Measurements from ENCODE around the gene CAMTA1. TPM values are rescaled to one million over a fixed set of nuclear protein-coding genes. Genes with fewer than 3 reads are reported as not detected.

CAMTA1 gene
- total RNA-seq, 2 experiments from 2014 or later, result 43.3 to 46.0 TPM

DNA sequence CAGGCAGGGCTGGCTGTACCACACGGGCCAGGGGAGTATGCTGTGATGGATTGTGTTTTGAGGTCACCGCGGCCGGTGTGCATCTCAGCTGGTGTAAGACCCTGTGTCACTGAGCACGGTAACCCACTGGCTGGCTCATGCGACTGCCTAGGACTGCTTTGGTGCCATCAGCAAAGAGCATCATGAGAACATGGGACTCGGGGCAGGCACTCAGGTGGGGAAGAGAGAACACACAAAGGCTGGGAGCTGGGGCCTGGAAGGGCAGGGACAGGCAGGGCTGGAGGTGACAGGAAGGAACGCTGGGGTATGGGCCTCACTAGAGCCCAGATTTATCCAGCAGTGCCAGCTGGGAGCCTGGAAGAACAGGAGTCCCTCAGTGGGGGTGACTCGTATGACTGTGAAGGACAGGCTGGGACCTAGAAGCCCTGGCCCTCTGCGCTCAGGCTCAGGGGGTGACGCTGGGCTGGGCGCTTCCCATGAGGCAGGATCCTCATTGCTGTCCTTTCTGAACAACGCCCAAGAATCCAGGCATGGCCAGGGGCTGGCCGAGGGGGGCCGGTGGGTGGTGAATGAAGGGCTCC, 775.4 kb downstream of the CAMTA1 start:
- CTCF ChIA-PET, result no interaction called here
- H3K4me1 Mint-ChIP-seq (ENCODE audit: low read depth), result peaks cover 2% of the 10 kb centered on the region
- no peak overlapping the region for H3K4me3 Mint-ChIP-seq
- H3K27ac Mint-ChIP-seq, result no peak overlapping the region
- H3K27me3 Mint-ChIP-seq (ENCODE audit: low read depth), result peaks cover 2% of the 10 kb centered on the region
- ATAC-seq, result no peak
- POLR2A ChIA-PET, result no interaction called here
- H3K36me3 Mint-ChIP-seq (ENCODE audit: low read depth), result no peaks in the 10 kb centered on the region
- no peak for DNase-seq
- no peaks in the 10 kb centered on the region for H3K9me3 Mint-ChIP-seq (ENCODE audit: insufficient read depth)

DNA sequence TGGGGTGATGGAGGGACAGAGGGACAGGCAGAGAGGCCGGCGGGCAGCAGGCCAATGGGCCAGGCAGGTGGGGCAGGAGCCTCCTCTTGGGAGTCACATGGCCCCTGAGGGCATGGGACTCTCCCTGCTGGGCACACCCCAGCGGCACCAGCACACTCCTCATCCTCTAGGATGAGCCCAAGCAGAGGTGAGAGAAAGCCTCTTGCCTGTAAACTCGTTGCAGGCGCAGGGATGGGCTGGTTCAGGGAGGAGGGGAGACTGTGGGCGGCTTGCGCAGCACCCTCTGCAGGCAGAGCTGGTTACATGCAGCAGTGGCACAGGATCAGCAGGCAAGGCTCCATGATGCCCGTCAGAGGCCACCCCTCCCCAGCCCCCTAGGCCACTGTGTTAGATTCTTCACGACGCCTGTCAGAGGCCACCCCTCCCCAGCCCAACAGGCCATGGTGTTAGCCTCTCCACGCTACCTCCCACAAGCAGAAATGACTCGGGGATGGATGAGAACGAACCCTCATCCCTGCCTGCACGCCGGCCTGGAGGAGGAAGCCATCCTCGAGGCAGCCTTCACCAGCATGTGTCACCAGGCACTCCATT, 776.2 kb downstream of the CAMTA1 start:
- ATAC-seq (no peak), DNase-seq (no peak)
- H3K9me3 Mint-ChIP-seq (ENCODE audit: insufficient read depth), result no peaks in the 10 kb centered on the region
- no peak overlapping the region for H3K27ac Mint-ChIP-seq
- H3K4me3 Mint-ChIP-seq, result no peak overlapping the region
- POLR2A ChIA-PET, result no interaction called here
- CTCF ChIA-PET, result no interaction called here
- no peaks in the 10 kb centered on the region for H3K36me3 Mint-ChIP-seq (ENCODE audit: low read depth)
- no peaks in the 10 kb centered on the region for H3K4me1 Mint-ChIP-seq (ENCODE audit: low read depth)
- H3K27me3 Mint-ChIP-seq (ENCODE audit: low read depth), result no peaks in the 10 kb centered on the region

DNA sequence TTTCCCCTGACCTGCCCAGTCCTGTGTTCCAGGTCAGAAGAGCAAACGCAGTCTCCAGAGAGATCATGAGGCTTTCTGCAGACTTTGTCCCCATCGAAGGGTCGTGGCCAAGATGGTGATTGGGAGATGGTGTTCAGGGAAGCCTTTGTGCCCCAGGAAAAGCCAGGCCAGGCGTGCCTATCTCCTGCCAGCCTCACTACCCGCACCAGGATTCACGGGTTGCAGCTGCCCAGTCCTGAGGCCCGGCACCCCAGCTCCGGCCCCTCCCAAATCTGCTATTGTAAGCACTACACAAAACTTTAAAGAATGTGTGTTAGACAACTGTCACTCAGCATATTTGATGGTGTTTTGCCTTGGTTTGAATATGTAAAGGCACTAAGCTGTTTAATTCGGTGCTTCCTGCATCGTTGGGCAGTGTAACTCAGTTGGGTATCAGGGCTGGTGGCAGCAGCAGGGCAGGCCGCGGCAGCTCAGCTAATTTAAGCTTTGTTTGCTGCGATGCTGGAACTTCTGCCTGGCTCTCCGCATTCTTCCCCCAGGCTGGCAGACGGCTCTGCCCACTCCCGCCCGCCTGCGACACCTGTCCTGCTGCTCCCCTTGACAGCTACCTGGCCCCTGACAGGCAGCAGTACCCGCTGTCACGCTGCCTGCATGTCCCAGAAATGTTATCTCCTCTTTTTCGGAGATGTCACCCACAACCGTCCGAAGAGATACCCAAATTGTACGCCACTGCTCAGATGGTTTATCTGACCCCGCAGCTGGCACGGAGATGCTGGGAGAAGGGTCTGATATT, 776.9 kb downstream of the CAMTA1 start:
- Mint-ChIP-seq H3K4me3 (no peak overlapping the region), H3K36me3 (ENCODE audit: low read depth) (no peaks in the 10 kb centered on the region), H3K27me3 (ENCODE audit: low read depth) (no peaks in the 10 kb centered on the region), H3K27ac (no peak overlapping the region), H3K9me3 (ENCODE audit: insufficient read depth) (no peaks in the 10 kb centered on the region), H3K4me1 (ENCODE audit: low read depth) (no peaks in the 10 kb centered on the region)
- ChIA-PET POLR2A (no interaction called here), CTCF (no interaction called here)
- no peak for DNase-seq
- ATAC-seq, result no peak

DNA sequence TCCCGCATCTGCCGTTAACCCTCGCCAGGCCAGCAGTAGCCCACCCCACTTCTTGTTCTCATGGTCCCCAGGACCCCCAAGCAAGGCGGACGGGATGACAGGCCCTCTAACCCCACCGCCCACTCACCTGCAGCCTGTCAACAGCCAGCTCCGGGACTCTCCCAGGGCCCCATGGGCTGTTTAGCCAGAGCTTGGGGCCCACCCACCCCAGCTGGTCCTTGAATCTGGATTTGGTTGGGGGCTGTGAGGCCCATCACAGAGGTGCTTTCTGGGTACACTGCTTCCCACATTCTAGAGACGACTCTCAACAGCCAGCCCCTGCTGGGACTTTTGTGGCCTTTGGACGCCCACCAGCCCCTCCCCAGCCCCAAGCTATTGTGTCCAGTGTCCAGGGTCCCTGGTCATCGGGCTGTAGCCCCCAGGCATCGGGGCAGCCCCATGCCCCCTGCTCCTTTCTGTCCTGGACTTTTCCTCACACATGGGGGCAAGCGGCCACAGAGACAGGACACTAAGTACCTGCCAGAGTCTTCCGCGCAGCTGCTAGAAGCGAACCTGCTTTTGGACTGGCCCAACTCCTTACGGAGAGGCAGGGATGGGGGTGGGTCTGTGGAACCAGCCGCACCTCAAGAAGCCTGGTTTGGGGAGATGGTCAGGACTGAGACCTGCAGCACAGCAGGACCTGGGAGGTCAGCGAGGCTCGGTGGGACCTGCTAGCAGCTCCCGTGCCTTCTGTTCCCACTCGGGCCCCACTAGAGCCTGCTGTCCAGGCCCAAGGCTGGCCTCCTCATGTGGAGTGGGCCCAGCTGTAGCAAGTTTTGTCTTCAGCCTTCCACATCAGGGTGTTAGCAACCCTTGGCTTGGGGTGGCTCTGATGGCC, 777.7 kb downstream of the CAMTA1 start:
- ChIA-PET CTCF (no interaction called here), POLR2A (no interaction called here)
- ATAC-seq (no peak), DNase-seq (no peak)
- Mint-ChIP-seq H3K36me3 (ENCODE audit: low read depth) (no peaks in the 10 kb centered on the region), H3K27me3 (ENCODE audit: low read depth) (no peaks in the 10 kb centered on the region), H3K27ac (no peak overlapping the region), H3K9me3 (ENCODE audit: insufficient read depth) (no peaks in the 10 kb centered on the region), H3K4me1 (ENCODE audit: low read depth) (no peaks in the 10 kb centered on the region), H3K4me3 (no peak overlapping the region)

DNA sequence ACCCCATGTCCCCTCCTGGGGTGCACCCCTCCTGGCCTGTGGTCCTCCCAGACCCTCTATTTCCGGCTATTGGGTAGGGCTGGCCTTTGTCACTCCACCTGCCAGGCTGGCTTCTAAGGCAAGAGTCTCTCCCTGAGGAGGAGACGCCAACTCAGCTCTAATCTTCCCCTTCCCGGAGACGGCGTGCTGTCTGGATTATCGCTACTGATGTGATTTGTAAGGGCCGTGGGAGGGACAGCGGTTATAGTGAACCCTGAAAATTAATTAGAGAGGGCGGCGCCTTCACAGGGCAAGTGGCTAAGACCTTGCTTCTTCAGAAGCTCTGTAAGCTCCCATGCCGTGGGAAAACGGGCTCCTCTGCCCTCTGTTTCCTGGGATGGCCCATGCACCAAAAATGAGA, 778.9 kb downstream of the CAMTA1 start:
- no peaks in the 10 kb centered on the region for H3K36me3 Mint-ChIP-seq (ENCODE audit: low read depth)
- no peaks in the 10 kb centered on the region for H3K27me3 Mint-ChIP-seq (ENCODE audit: low read depth)
- ATAC-seq, result no peak
- no peaks in the 10 kb centered on the region for H3K9me3 Mint-ChIP-seq (ENCODE audit: insufficient read depth)
- DNase-seq, result no peak
- H3K4me3 Mint-ChIP-seq, result no peak overlapping the region
- POLR2A ChIA-PET, result no interaction called here
- H3K4me1 Mint-ChIP-seq (ENCODE audit: low read depth), result no peaks in the 10 kb centered on the region
- CTCF ChIA-PET, result no interaction called here
- no peak overlapping the region for H3K27ac Mint-ChIP-seq

DNA sequence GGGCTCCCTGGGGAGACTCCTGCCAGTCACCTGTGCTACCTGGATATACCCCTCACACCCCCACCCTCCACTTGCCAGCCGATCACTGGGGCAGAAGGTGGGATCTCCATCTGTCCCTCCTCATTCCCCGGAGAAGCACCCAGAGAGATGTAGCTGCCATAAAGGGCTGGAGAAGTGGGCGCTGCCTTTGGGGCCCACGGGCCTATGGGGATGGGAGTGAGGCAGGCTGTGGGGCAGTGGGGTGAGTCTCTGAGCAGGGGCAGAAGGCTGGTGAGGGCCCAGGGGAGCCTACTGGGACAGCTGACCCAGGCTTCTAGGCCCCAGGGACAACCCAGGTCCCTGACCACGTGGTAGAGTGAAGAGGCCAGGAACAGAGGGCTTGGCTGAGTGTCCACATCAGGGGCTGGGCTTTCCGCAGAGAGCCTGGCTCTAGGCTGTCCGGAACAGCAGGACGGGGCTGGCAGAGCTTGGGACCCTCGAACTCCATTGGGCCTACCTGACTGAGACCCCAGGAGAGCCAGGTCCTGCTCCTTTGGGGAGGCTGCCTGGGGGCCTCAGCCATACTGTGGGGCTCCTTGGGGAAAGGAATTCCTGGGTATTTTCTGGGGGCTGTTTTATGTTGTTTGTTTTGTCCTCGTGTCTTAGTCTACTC, 780.0 kb downstream of the CAMTA1 start:
- Mint-ChIP-seq H3K9me3 (ENCODE audit: insufficient read depth) (no peaks in the 10 kb centered on the region), H3K27ac (no peak overlapping the region)
- POLR2A ChIA-PET, result no interaction called here

DNA sequence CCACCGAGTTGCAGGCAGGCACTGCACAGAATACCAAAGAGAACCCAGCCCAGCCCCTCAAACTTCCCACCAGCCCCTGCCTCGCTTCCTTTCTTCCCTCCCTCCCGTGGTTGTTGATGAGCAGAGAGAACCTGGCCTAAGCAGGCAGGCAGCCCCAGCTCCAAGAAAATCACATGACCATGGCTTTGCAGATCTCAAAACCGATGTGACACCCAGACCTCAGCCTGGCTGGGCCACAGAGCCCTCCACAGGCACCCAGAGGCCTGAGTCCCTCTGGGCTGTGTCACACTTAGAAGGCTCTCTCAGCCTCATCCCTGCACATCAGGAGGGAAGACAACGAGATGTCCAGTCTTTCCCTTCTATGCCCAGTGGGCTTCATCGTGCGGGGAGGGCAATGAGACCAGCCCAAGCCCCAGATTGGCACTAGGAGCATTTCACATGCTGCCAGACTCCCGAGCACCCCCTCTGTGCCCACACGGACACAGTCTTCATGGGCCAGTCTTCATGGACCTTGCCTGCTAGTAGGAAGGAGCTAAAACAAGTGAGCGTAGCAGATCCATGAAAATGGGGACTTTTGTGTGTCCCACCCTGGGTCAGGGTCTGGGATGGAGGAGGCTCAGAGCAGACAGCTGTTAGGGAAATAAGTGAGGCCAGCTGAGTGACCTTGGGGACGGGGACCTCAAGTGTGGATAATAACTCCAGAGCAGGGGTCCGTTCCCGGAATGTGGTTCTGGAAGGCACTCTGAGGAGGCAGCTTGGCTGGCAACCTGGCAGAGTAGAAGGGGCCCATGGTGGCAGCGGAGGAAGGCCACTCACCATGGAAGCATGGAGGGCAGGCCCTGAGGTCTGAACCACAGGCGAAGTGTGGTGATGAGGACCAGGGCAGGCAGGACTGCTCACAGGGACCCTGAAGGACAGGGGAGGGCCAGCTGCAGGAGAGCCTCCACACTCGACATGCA, 781.4 kb downstream of the CAMTA1 start:
- ATAC-seq (no peak), DNase-seq (no peak)
- H3K4me3 Mint-ChIP-seq, result no peak overlapping the region
- ChIA-PET CTCF (no interaction called here), POLR2A (no interaction called here)
- no peak overlapping the region for H3K27ac Mint-ChIP-seq
- H3K9me3 Mint-ChIP-seq (ENCODE audit: insufficient read depth), result no peaks in the 10 kb centered on the region
- no peaks in the 10 kb centered on the region for H3K4me1 Mint-ChIP-seq (ENCODE audit: low read depth)
- H3K36me3 Mint-ChIP-seq (ENCODE audit: low read depth), result no peaks in the 10 kb centered on the region
- H3K27me3 Mint-ChIP-seq (ENCODE audit: low read depth), result no peaks in the 10 kb centered on the region

More for the DNA sequence above, 780.0 kb downstream of the CAMTA1 start:
- Mint-ChIP-seq H3K27me3 (ENCODE audit: low read depth) (no peaks in the 10 kb centered on the region), H3K4me1 (ENCODE audit: low read depth) (no peaks in the 10 kb centered on the region), H3K4me3 (no peak overlapping the region), H3K36me3 (ENCODE audit: low read depth) (no peaks in the 10 kb centered on the region)
- DNase-seq, result no peak
- CTCF ChIA-PET, result no interaction called here
- no peak for ATAC-seq

DNA sequence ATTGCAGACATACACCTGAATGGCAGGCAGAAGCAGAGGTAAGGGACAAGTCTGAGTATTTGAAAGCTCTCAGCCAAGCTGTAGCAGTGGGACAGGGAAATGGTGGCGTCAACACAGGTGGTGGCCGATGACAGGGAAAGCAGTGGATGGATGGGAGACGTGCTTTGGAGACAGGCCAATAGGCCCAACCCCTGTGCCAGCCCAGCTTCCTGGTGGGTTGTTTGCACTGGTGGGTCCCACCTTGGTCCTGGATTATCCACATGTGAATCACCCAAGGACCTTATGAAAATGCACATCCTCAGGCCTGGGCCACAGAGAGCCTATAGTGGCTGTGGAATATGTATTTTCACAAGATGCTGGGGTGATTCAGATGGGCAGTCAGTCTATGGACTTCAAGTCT, 782.1 kb downstream of the CAMTA1 start:
- Mint-ChIP-seq H3K27me3 (ENCODE audit: low read depth) (no peaks in the 10 kb centered on the region), H3K4me3 (no peak overlapping the region), H3K36me3 (ENCODE audit: low read depth) (no peaks in the 10 kb centered on the region), H3K9me3 (ENCODE audit: insufficient read depth) (no peaks in the 10 kb centered on the region), H3K27ac (no peak overlapping the region), H3K4me1 (ENCODE audit: low read depth) (no peaks in the 10 kb centered on the region)
- ChIA-PET POLR2A (no interaction called here), CTCF (no interaction called here)
- DNase-seq, result no peak
- no peak for ATAC-seq

DNA sequence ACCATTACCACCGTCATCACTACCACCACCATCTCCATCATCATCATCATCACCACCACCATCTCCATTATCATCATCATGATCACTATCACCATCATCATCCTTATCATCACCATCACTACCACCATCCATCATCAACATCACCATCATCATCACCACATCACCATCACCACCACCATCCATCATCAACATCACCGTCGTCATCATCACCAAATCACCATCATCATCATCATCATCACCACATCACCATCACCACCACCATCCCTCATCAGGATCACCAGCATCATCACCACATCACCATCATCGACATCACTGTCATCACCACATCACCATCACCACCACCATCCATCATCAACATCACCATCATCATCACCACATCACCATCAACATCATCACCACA, 782.8 kb downstream of the CAMTA1 start:
- no peaks in the 10 kb centered on the region for H3K27me3 Mint-ChIP-seq (ENCODE audit: low read depth)
- no peaks in the 10 kb centered on the region for H3K9me3 Mint-ChIP-seq (ENCODE audit: insufficient read depth)
- H3K36me3 Mint-ChIP-seq (ENCODE audit: low read depth), result no peaks in the 10 kb centered on the region
- ATAC-seq (no peak), DNase-seq (no peak)
- no peak overlapping the region for H3K27ac Mint-ChIP-seq
- CTCF ChIA-PET, result no interaction called here
- no peak overlapping the region for H3K4me3 Mint-ChIP-seq
- H3K4me1 Mint-ChIP-seq (ENCODE audit: low read depth), result no peaks in the 10 kb centered on the region
- POLR2A ChIA-PET, result no interaction called here

DNA sequence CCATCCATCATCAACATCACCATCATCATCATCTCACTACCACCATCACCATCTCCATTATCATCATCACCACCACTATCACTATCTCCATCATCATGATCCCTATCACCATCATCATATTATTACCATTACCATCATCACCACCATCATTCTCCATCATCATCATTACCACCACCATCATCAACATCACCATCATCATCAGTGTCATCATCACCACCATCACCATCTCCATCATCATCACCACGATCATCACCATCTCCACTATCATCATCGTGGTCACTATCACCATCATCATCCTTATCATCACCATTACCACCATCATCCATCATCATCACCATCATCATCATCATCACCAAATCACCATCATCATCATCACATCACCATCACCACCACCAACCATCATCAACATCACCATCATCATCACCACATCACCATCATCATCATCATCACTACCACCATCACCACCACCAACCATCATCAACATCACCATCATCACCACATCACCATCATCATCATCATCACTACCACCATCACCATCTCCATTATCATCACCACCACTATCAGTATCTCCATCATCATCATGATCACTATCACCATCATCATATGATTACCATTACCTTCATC, 783.8 kb downstream of the CAMTA1 start:
- ChIA-PET CTCF (no interaction called here), POLR2A (no interaction called here)
- ATAC-seq (no peak), DNase-seq (no peak)
- Mint-ChIP-seq H3K4me3 (no peak overlapping the region), H3K36me3 (ENCODE audit: low read depth) (no peaks in the 10 kb centered on the region), H3K4me1 (ENCODE audit: low read depth) (no peaks in the 10 kb centered on the region), H3K27me3 (ENCODE audit: low read depth) (no peaks in the 10 kb centered on the region), H3K9me3 (ENCODE audit: insufficient read depth) (no peaks in the 10 kb centered on the region), H3K27ac (no peak overlapping the region)

DNA sequence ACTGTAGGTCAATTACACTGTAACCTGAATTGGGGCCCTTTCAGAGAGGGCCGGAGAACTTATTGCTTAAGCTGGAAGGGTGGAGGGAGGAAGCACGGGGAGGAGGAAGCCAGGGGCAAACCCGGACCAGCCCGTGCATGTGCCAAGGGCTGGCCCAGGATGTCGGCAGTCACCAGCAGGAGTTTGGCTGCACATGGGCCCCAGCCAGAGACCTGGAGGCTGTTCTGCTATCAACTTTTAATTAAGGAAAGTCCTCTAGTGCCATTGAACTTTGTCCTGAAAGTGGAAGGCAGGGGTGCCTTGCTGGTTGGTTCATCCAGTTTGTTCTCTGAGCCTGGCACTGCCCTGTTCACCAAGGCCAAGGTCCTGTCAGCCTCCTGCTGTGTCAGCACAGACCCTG, 785.1 kb downstream of the CAMTA1 start:
- H3K4me3 Mint-ChIP-seq, result no peak overlapping the region
- no peaks in the 10 kb centered on the region for H3K4me1 Mint-ChIP-seq (ENCODE audit: low read depth)
- H3K9me3 Mint-ChIP-seq (ENCODE audit: insufficient read depth), result no peaks in the 10 kb centered on the region
- ATAC-seq, result no peak
- ChIA-PET POLR2A (no interaction called here), CTCF (no interaction called here)
- no peaks in the 10 kb centered on the region for H3K36me3 Mint-ChIP-seq (ENCODE audit: low read depth)
- no peak overlapping the region for H3K27ac Mint-ChIP-seq
- DNase-seq, result no peak
- no peaks in the 10 kb centered on the region for H3K27me3 Mint-ChIP-seq (ENCODE audit: low read depth)
